WTC11 (cell line): Measurements from ENCODE around the gene FAM124A.

Experiments
- ATF2 ChIP-seq: sonication (generic); formaldehyde crosslinking; IDR thresholded peaks from 2 replicates; pipeline ENCODE4 v1.8.1; 2022; ENCODE audit warnings: low read depth, missing genetic modification reagents, borderline replicate concordance
- ATF3 ChIP-seq: sonication (generic); formaldehyde crosslinking; conservative IDR thresholded peaks from 2 replicates; pipeline ENCODE4 v1.8.1; 2022; ENCODE audit warnings: mild to moderate bottlenecking, missing genetic modification reagents
- ELF4 ChIP-seq: sonication (generic); formaldehyde crosslinking; IDR thresholded peaks from 2 replicates; pipeline ENCODE4 v1.8.1; 2022; ENCODE audit warnings: low read depth, mild to moderate bottlenecking, moderate library complexity, missing genetic modification reagents
- JUN ChIP-seq: sonication (generic); formaldehyde crosslinking; IDR thresholded peaks from 2 replicates; pipeline ENCODE4 v1.8.0; 2023; ENCODE audit warnings: mild to moderate bottlenecking, missing genetic modification reagents
- NFE2L1 ChIP-seq: sonication (generic); formaldehyde crosslinking; IDR thresholded peaks from 2 replicates; pipeline ENCODE4 v1.8.1; 2023; ENCODE audit warnings: missing genetic modification reagents
- NFYB ChIP-seq: sonication (generic); formaldehyde crosslinking; conservative IDR thresholded peaks from 2 replicates; pipeline ENCODE4 v1.8.0; 2022; ENCODE audit warnings: low read depth, missing genetic modification reagents
- SP1 ChIP-seq: sonication (generic); formaldehyde crosslinking; conservative IDR thresholded peaks from 2 replicates; pipeline ENCODE4 v1.8.1; 2022; ENCODE audit warnings: missing genetic modification reagents
- TEAD4 ChIP-seq: sonication (generic); formaldehyde crosslinking; IDR thresholded peaks from 2 replicates; pipeline ENCODE4 v1.8.0; 2022; ENCODE audit warnings: mild to moderate bottlenecking, missing genetic modification reagents
- ZBTB43 ChIP-seq: sonication (generic); formaldehyde crosslinking; IDR thresholded peaks from 2 replicates; pipeline ENCODE4 v1.8.1; 2023; ENCODE audit warnings: mild to moderate bottlenecking, missing genetic modification reagents
- ZNF121 ChIP-seq: sonication (generic); formaldehyde crosslinking; IDR thresholded peaks from 2 replicates; pipeline ENCODE4 v1.8.0; 2023; ENCODE audit warnings: missing genetic modification reagents
- ZNF416 ChIP-seq: fragments of 250-450 bp; sonication (Bioruptor Pico); IDR thresholded peaks from 2 replicates; pipeline ENCODE4 v1.9.0; 2021; ENCODE audit warnings: mild to moderate bottlenecking, inconsistent platforms
- TF ChIP-seq, protein P1 (sequence below): fragments of 200-600 bp; IDR thresholded peaks from 2 replicates; pipeline ENCODE4 v1.8.0; 2022; ENCODE audit warnings: antibody characterized with exemption
- TF ChIP-seq, protein P2 (sequence below): sonication (generic); formaldehyde crosslinking; IDR thresholded peaks from 2 replicates; pipeline ENCODE4 v1.8.0; 2023; ENCODE audit warnings: missing genetic modification reagents
- TF ChIP-seq, protein P3 (sequence below): sonication (generic); formaldehyde crosslinking; IDR thresholded peaks from 2 replicates; pipeline ENCODE4 v1.8.0; 2022; ENCODE audit warnings: mild to moderate bottlenecking, missing genetic modification reagents

DNA sequence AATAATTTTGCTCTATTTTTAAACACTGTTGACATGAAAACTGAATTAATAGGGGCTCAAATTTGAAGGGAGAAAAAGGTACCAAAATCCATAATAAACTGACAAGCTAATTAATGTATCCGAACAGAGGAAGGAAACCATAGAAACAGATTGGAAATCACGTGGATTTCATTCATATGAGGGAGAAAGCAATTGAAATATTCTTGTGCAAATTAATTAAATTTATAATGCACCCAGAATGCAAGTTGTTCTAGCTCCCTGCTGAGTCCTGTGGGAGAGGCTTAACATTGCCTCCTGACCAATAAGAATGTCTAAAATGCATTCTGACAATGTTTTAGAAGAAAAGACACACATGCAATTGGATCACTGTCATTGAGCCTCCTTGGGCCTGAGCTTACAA is 99.6 kb downstream of the FAM124A start:
- TF ChIP-seq, protein P1, sequence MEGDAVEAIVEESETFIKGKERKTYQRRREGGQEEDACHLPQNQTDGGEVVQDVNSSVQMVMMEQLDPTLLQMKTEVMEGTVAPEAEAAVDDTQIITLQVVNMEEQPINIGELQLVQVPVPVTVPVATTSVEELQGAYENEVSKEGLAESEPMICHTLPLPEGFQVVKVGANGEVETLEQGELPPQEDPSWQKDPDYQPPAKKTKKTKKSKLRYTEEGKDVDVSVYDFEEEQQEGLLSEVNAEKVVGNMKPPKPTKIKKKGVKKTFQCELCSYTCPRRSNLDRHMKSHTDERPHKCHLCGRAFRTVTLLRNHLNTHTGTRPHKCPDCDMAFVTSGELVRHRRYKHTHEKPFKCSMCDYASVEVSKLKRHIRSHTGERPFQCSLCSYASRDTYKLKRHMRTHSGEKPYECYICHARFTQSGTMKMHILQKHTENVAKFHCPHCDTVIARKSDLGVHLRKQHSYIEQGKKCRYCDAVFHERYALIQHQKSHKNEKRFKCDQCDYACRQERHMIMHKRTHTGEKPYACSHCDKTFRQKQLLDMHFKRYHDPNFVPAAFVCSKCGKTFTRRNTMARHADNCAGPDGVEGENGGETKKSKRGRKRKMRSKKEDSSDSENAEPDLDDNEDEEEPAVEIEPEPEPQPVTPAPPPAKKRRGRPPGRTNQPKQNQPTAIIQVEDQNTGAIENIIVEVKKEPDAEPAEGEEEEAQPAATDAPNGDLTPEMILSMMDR: no peak
- TF ChIP-seq ATF2 (CRISPR knock-in tag) (no peak), ZNF121 (CRISPR knock-in tag) (no peak), SP1 (CRISPR knock-in tag) (no peak), ZNF416 (CRISPR knock-in tag) (no peak), NFYB (CRISPR knock-in tag) (no peak), ZBTB43 (CRISPR knock-in tag) (no peak), ATF3 (CRISPR knock-in tag) (no peak), JUN (CRISPR knock-in tag) (no peak), ELF4 (CRISPR knock-in tag) (no peak), NFE2L1 (no peak), TEAD4 (CRISPR knock-in tag) (no peak)
- TF ChIP-seq, protein P2, sequence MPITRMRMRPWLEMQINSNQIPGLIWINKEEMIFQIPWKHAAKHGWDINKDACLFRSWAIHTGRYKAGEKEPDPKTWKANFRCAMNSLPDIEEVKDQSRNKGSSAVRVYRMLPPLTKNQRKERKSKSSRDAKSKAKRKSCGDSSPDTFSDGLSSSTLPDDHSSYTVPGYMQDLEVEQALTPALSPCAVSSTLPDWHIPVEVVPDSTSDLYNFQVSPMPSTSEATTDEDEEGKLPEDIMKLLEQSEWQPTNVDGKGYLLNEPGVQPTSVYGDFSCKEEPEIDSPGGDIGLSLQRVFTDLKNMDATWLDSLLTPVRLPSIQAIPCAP (CRISPR knock-in tag): no peak
- TF ChIP-seq, protein P3, sequence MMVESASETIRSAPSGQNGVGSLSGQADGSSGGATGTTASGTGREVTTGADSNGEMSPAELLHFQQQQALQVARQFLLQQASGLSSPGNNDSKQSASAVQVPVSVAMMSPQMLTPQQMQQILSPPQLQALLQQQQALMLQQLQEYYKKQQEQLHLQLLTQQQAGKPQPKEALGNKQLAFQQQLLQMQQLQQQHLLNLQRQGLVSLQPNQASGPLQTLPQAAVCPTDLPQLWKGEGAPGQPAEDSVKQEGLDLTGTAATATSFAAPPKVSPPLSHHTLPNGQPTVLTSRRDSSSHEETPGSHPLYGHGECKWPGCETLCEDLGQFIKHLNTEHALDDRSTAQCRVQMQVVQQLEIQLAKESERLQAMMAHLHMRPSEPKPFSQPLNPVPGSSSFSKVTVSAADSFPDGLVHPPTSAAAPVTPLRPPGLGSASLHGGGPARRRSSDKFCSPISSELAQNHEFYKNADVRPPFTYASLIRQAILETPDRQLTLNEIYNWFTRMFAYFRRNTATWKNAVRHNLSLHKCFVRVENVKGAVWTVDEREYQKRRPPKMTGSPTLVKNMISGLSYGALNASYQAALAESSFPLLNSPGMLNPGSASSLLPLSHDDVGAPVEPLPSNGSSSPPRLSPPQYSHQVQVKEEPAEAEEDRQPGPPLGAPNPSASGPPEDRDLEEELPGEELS: no peak
